Renal cortex interstitium (tissue), 11 donors: ENCODE results near the gene PRKAG1. TPM values are rescaled to one million over a fixed set of nuclear protein-coding genes. Genes with fewer than 3 reads are reported as not detected.
A peak's percentile ranks its signal among the peaks of the same experiment; 100 is the strongest.

Experiments used
- DNase-seq, 11 donors: peaks; one replicate each; pipeline ENCODE4 v3.0.0-alpha.2; 2013; ENCODE audit warnings: low read depth in 9 of 11, low spot score in 4 of 11; ENCODE audit errors: extremely low read depth in 1 of 11
- polyA plus RNA-seq, 3 donors: library from polyadenylated mRNA; unstranded; fragments of 120-200 nt; gene quantifications; one replicate each; pipeline ENCODE4 v1.2.1, GENCODE V29; 2013; ENCODE audit not compliant: insufficient read length in 3 of 3

PRKAG1 gene
- polyA plus RNA-seq, 3 donors, result 76.4 to 87.5 (median 80.4) TPM

DNA sequence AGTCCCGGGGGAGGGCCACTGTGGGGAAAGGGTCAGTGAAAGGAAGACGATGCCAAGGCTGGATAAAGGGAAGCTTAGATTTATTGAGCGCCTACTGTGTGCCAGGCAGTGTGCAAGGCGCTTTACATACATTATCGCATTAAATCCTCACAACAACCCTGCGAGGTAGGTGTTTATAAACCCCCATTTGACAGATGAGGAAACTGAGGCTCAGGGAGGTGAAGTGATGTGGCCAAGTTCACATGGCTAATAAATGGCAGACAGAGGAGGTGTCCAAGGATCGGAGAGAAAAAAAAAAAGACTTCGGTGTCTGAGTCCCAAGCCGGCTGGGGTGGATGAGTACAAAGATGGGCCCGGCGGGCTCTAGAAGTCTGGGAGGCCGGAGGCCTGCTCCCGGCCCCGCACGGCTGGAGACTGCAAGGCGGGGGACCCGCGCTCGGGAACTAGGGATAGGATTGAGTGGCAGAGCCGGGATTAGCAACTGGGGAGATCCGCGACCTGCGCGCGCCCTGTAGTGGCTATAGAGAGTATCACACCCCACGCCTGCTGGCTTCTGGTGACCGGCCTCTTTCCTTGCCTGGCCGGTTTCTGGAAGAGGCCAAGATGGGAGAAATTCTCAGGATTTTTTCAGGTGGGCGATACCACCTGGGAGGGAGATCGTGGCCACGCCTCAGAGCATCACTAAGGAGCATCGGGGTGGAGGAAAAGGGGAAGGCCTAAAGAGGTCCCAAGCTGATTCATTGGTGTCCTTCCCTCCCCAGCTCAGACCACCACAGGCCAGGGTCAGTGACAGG lies 23.3 kb downstream of the PRKAG1 start:
- DNase-seq, result peak in 9 of 11 donors; percentile 66 to 88 (median 77)

DNA sequence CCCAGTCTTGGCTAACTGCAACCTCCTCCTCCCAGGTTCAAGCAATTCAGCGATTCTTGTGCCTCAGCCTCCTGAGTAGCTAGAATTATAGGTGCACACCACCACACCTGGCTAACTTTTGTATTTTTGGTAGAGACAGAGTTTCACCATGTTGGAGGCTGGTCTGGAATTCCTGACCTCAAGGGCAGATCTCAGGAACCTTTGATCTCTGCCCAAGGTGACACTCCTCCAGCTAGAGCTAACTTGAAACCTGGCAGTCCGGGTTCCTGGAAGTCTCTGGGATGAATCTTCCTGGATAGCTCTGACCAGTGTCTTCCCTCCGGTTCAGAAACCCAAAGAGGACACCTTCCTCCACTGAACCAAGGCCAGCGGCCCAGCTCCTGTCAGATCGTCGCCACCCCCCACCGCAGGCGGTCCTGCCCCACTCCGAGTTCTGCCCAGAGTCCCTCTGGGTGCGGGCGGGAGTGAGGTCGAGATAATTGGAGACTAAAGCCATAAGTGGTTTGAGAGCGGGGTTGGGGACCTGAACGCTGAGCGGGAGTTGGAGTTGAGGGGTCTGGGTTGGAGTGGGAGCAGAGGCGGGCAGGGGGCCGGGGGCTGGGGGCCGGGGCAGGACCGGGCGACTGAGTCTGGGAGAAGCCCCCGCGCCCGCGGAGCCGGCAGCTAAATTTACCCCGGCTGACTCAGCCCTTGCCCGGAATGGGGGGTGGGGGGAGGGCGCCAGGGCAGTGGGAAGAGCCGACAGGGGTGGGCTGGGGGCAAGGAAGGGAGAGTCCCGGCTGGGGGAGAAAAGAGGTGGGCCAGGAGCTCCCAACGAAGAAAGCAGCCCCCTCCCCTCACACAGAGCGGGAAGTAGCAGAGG lies 24.1 kb downstream of the PRKAG1 start:
- DNase-seq, result no peak

- no peak for DNase-seq
Measured at GRCh38 chr12:48993787-48994186, 24.8 kb downstream of the PRKAG1 start.

DNA sequence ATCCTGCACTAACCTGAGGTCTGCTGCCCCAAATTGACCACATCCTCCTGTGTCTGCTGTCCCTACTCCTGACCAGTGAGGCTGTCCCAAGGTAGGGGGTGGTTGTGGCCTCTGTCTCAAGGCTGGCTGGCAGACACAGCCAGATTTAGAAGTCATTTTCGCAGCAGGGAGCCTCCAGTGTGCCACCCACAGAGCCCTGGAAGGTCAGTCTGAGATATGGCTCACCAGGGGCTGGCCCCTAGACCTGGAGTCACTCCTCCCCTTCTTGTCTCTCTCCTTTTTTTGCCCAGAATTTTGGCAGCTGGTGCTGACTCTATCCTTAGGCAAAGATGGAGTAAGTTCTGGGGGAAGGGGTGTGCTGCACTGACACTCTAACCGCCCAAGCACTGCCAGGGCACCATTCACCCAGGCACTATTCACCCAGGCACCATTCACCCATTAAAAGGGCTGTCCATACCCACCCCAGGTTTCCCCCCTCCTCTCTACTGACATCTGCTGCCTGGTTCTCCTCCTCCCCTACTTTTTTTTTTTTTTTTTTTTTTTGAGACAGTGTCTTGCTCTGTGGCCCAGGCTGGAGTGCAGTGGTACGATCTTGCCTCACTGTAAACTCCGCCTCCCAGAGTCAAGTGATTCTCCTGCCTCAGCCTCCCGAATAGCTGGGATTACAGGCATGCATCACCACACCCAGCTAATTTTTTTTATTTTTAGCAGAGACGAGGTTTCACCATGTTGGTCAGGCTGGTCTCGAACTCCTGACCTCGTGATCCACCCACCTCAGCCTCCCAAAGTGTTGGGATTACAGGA lies 27.1 kb downstream of the PRKAG1 start:
- no peak for DNase-seq

GRCh38 chr12:48990552-48990951 lies 28.0 kb downstream of the PRKAG1 start:
- DNase-seq, result no peak

DNA sequence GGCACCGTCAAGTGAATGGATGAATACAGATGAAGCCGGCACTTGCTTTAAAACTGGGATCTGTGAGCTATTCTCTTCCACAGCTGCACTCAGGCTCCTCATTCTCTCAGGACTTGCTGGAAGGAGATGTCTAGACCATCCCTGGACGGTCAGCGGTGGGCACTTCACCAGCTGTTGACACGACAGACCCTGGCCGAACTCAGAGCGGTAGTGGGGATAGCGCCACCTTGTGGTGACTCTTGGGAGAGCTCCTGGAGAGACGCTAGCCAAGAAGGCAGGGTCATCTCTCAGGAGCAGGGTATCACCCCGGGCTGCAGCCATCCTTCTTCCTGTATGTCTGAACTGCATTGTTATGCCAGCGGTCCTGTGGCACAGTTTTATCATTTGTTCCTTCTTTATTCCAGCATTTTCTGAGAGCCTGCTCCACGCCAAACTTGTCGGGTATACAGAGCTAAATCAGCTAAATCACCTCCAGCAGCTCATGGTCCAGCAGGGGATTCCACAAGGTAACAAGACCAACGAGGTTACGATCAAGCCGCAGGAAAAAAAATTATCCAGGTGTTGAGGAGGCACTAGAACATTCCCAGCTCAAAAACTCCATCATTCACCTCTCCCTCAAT lies 30.4 kb downstream of the PRKAG1 start:
- no peak for DNase-seq

DNA sequence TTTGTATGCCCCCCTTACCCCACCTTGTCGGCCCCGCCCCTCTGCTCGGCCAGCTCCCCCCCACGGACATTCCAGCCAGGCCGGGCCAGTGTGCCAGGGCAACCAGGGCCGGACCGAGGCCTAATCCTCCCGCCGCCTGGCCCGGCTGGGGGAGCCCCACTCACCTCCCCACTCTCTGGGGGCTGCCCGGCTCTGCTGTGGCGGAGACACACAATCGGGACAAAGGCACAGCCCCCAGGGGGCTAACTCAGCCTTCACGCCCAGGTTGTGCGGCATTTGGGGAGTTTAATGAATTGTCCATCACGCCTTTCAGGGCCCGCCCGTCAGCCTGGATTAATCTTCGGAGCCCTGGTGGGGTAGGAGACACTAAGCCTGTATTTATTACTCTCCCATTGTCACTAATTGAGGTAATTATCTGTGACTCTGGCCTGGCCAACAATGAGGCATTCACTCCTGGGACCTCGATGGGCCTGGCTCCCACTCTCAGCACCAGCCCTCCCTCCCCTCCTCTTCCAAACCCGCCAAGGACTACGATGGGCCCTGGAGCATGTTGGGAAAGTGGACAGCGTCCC lies 31.8 kb downstream of the PRKAG1 start:
- no peak for DNase-seq

DNA sequence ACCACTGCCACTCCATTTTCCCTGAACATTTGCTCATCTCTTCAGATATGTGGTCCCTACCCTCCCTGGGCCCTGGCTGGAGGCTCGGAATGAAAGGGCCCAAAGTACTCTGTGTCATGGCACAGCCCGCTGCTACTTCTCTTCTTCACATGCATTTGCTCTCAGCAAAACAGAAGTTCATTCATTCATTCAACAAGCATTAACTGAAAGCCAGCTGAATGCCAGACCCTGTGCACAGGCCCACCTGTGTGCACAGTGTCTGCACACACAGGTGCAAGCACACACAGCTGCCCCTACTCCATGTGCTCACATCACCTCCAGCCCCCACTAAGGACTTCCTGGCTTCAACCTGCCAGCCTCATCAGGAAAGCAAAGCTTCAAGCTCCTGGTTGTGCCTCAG lies 32.7 kb downstream of the PRKAG1 start:
- DNase-seq, result no peak

DNA sequence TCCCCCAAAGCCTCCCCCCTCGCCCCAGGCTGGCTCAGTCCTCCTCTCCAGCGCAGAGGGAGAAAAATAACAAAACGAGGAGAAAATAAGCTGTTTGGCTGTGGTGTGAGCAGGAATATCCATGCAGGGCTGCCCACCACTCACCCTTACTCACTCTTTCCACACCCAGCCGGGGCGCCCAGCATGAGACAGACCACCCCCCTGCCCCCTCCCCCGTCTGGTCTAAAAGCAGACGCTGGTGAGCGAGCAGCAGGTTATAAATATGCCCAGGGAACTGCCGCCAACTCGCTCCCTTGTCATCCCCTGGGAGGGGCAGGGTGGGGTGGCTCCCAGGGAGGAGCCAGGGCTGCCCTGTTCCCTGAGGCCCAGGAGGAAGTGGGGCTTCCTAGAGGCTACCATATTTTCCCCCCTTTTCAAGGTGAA lies 33.1 kb downstream of the PRKAG1 start:
- DNase-seq, result no peak

GRCh38 chr12:48982397-48983080 lies 36.0 kb downstream of the PRKAG1 start:
- no peak for DNase-seq

- DNase-seq, result no peak
Measured at GRCh38 chr12:48981757-48982157, 36.8 kb downstream of the PRKAG1 start.

DNA sequence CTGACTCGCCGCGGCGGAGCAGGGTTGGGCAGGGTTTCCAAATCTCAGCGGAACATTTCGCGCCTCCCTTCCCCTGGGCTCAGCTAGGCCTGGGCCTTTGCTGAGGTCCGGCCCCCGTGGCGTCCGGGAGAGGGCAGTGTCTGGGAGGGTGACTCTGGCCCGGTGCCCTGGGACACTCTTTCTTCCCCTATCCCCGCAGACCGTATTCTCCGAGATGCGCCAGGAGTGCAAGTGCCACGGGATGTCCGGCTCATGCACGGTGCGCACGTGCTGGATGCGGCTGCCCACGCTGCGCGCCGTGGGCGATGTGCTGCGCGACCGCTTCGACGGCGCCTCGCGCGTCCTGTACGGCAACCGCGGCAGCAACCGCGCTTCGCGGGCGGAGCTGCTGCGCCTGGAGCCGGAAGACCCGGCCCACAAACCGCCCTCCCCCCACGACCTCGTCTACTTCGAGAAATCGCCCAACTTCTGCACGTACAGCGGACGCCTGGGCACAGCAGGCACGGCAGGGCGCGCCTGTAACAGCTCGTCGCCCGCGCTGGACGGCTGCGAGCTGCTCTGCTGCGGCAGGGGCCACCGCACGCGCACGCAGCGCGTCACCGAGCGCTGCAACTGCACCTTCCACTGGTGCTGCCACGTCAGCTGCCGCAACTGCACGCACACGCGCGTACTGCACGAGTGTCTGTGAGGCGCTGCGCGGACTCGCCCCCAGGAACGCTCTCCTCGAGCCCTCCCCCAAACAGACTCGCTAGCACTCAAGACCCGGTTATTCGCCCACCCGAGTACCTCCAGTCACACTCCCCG lies 37.4 kb downstream of the PRKAG1 start:
- no peak for DNase-seq

GRCh38 chr12:48980389-48980952 lies 38.1 kb downstream of the PRKAG1 start:
- no peak for DNase-seq

- no peak for DNase-seq
Measured at GRCh38 chr12:48979602-48980388, 38.8 kb downstream of the PRKAG1 start.

- no peak for DNase-seq
Measured at GRCh38 chr12:48978741-48979601, 39.6 kb downstream of the PRKAG1 start.
